MM.1S (cell line): ENCODE results near the gene ZG16B.

Experiments
- EZH2 ChIP-seq: fragments of 300-600 bp; sonication (generic); optimal IDR thresholded peaks from 2 replicates; pipeline ENCODE3; 2017; ENCODE audit warnings: low read depth, mild to moderate bottlenecking, antibody characterized with exemption, low read length, mixed read lengths
- TF ChIP-seq, protein P1 (sequence below): fragments of 300-600 bp; sonication (generic); IDR thresholded peaks from 2 replicates; pipeline ENCODE4 v1.5.1; 2016; ENCODE audit warnings: antibody characterized with exemption, low read length, mixed read lengths

DNA sequence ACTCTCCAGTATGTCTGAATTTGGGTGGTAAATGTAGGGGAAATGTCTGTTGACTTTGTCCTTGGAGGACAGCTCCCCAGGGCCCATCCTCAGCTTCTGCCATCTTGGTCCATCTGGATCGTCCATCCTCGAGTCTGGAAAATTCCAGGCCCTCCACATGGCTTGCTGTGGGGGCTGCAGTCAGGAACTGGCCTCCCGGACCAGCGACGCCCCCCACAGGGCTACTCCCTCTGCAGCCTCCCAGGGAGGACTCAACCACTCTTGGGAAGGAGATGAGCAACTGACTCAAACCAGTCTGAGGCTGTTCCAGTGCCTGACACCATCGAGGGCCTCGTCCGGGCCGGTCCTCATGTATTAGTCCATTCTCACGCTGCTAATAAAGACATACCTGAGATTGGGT, 5.5 kb upstream of the ZG16B start:
- TF ChIP-seq EZH2, result no peak
- TF ChIP-seq, protein P1, sequence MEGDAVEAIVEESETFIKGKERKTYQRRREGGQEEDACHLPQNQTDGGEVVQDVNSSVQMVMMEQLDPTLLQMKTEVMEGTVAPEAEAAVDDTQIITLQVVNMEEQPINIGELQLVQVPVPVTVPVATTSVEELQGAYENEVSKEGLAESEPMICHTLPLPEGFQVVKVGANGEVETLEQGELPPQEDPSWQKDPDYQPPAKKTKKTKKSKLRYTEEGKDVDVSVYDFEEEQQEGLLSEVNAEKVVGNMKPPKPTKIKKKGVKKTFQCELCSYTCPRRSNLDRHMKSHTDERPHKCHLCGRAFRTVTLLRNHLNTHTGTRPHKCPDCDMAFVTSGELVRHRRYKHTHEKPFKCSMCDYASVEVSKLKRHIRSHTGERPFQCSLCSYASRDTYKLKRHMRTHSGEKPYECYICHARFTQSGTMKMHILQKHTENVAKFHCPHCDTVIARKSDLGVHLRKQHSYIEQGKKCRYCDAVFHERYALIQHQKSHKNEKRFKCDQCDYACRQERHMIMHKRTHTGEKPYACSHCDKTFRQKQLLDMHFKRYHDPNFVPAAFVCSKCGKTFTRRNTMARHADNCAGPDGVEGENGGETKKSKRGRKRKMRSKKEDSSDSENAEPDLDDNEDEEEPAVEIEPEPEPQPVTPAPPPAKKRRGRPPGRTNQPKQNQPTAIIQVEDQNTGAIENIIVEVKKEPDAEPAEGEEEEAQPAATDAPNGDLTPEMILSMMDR, result no peak
